HG02642 (cell line): ENCODE results near the gene SMIM36.
"Not testable (repeated sequence)": the region's sequence is repeated elsewhere in the genome, so short reads cannot be mapped to it uniquely, and the experiment has no call there.

Experiments used
- ATAC-seq: cut with Tn5 transposase; IDR thresholded peaks from one replicate; pipeline ENCODE4 v1.9.1; 2021; ENCODE audit warnings: mild to moderate bottlenecking; ENCODE audit not compliant: unreplicated experiment, poor library complexity

SMIM36 gene

DNA sequence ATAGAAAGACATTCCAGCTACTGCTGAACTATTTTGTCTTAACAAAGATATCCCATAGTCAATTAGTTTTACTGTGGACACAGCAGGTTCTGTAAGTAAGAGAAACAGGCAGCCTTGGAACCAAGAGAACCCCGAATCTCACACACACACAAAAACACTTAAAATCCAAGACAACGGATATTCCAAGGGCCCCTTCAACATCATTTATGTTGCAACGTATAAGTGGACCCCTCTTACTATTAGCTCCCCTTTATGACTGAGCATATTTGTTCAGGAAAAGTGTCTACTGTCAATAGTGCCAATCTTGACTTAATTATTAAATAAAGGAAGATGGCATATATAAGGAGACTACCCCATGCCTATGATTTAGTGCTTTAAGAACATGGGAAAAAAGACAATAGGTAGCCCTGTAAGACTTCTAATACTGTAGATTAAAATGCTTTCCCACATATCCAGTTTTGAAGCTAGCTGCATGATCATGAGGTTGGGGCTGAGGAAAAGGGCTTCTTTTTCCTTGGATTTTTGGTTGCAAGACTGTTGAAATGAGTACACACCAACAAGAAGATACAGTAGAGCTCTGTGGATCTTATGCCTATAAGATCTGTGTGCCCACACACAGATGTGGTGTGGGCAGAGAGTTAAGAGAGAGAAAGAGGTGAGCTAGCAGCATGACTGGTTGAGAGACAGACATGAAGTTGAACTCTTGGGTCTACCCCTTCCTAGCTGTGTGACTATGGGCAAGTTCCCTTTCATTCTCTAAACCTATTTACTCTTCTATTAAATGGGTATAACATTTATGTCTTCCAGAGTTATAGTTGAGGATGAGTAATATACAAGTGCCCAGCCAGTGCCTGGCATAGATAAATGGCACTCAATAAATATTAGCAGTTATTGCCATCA is 92.6 kb downstream of the SMIM36 start:
- no peak for ATAC-seq

DNA sequence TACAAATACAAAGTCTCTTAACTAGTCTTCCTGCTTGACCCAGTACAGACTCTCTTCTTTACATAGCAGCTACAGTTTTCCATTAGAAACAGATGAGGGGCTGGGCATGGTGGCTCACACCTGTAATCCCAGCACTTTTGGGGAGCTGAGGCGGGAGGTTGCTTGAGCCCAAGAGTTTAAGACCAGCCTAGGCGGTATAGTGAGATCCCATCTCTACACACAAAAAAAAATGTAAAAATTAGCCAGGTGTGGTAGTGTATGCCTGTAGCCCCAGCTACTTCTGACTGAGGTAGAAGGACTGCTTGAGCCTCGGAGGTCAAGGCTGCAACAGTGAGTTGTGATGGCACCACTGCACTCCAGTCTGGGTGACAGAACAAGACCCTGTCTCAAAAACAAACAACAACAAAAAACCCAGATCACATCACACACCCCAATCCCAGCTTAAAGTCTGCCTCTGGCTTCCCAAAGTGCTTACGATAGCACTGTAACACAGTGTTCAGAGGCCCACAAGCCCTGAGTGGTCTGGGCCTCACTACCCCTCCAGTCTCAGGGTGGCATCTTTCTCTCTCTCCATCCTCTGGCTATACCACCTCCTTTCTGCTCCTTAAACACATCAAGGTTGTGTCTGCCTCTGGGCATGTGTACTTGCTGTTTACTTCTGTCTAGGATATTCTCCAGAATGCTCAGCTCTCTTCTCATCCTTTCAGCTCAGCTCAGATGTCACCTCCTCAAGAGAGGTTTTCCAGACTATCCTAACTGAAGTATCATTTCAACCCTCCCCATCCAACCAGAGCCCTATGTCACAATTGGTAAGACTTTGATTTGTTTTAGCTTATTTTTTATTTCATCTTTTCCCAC is 93.6 kb downstream of the SMIM36 start:
- no peak for ATAC-seq

DNA sequence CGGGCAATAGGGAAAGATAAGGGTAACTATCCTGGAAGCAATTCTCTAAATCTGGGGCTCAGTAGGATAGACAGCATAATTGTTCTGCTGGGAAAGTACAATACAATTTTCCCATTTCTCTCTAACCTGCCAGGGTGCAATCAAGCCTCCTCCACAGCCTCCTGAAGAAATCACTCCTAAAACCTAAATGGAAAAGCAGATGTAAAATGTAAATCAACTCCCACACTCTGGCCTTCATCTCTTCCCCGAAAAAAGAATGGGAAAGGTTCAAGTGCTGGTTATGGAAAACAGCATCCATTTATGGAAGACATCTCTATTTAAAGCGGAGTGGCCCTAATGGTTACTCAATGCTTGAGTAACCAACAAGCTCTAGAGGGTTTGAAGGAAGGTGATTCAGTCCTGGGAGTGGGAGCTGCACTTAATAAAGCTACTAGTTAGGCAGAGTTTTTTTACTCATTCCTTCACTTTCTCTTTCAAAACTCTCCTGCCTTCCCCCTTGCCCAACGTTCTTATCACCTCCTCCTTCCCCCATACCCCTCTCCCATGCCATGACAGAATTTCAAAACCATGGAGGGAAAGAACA is 94.7 kb downstream of the SMIM36 start:
- no peak for ATAC-seq

DNA sequence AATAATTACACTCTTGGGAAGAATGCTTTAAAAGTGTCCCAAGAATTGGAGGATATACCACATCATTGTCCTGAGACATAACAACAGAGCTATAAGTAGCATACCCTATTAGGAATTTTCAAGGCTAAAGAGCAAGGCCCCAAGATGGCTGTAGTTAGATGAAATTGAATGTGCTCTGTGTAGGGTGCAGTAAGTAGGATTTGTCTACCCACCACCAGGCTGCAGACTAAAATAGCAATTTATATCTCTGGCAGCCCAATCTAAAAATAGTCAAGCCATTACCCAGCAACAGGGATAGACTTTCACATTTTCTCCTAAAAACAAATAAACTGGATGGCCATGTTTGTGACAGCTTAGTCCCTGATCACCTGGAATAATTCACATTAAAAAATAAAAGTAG is 95.3 kb downstream of the SMIM36 start:
- ATAC-seq: no peak

DNA sequence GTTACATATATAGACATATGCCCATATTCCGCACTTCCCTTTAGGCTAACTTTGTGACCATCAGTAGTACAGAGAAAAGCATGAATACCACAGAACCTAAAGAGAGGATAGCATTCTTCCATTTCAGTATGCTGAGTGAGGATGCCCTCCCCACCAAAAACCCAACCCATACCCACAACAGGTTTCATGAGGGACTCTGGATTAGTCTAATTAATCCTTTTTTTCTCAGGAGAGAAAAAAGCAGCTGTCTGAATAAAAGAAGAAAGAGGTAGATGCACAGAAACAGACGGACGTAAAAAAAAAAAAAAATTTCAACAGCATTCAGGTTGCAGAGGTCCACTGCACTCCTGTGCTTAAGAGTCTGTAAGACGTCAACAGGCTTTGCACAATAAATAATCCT is 96.3 kb downstream of the SMIM36 start:
- no peak for ATAC-seq

DNA sequence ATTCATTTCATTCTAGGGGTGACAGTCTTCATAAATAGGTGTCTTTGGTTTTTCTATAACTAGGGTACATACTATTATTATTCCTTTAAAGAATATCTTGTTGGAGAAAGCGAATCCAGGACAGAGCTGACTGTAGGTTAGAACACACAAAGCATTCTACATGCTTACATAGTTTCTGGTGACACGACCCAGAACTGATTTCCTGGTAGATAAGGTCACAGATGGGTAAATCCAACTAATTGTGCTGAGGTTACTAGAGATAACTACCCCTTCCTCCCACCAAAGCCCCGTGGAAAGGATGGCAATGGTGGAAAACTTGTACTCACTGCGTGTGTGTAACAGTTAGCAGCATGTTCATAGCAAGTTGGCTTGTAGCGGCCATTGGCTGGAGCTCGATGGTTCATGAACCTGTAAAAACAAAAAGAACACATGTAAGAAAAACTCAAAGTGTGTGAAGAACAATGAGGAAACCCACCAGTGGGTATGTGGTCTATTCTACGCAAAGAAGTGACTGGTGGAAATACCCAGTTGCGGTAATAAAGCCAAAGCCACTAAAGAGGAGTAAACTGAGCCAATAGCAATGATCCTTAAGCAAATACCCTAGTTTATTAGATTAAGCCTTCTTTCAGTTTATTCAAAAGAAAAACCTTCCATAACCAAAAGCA is 97.3 kb downstream of the SMIM36 start:
- ATAC-seq: no peak

DNA sequence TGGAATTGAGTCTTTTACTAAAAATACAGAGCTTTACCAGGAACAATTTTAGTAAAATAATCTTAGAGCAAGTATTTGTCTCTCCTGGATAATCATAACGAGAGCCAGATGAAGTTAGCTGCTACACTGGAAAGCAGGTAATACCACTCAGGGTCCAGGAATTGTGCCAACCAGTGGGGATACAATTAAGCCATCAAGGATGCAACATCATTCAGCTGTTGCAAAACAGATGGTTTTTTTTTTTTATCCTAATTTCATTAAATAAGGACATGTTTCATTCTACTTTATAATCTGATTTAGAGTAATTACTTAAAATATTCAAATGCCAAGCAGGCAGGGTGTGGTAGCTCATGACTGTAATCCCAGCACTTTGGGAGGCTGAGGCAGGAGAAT is 99.8 kb downstream of the SMIM36 start:
- ATAC-seq: no peak

DNA sequence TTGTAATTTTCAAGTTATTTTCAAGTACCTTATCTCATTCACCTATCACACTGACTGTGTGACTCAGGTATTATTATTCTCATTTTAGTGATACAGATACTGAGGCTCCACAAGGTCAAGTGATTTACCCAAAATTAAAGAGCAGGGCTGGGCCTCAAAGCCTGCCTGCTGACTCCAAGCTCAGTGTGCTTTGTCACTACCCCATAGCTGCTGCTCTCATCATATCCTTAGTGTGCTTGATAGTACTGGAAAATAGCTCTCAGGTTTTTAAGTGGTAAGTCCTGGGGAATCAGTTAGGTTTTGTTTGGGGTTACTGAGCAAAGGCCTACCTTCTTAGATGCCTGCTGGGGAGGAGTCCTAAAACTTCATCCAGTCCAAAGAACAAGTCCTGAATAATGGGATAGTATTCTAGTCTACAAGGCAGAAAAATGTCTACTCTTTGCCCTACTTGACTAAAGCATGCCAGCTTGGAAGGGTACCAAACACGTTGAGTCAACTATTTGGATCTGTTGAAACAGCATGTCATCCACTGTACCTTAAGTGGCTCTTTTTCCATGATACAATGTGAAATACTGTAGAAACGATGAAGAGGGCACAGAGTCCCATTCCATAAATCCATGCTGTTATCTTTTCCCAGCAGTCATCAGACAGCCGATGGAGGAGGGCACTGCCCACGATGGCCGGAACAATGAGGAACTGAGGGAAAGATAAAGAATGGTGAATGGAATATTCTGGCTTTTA is 100.4 kb downstream of the SMIM36 start:
- no peak for ATAC-seq

DNA sequence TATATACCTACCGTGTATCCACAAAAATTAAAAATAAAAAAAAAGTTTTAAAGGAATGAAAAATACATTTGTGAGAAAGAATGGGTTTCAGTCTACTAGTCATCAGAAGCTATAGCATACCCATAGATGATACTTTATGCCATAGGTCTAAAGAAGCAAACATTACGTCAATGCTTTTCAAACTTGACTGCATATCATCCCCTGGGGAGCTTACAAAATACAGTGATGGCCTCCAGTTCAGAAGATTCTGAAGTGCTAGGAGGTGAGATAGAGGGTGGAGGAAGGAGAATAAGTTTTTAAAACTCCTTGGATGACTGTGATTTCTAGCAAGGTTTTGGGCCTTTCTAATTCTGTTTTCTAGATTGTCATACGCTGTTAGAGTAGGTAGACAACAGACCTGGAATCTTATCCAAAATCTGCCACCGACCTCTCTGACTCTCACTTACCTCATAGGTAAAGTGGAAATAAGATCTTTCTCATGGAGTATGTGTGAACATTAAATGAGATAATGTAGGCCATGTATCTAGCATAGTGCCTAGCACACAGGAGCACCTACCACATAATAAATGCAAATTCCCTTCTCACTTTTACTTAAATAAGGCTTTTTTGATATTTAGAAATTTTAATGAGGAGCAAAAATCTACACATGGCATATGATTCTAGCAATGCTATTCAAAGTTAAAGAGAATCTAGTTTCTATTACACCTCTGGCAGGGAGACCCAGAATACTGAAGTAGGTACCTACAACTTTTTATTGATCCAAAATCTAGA is 102.0 kb downstream of the SMIM36 start:
- no peak for ATAC-seq

DNA sequence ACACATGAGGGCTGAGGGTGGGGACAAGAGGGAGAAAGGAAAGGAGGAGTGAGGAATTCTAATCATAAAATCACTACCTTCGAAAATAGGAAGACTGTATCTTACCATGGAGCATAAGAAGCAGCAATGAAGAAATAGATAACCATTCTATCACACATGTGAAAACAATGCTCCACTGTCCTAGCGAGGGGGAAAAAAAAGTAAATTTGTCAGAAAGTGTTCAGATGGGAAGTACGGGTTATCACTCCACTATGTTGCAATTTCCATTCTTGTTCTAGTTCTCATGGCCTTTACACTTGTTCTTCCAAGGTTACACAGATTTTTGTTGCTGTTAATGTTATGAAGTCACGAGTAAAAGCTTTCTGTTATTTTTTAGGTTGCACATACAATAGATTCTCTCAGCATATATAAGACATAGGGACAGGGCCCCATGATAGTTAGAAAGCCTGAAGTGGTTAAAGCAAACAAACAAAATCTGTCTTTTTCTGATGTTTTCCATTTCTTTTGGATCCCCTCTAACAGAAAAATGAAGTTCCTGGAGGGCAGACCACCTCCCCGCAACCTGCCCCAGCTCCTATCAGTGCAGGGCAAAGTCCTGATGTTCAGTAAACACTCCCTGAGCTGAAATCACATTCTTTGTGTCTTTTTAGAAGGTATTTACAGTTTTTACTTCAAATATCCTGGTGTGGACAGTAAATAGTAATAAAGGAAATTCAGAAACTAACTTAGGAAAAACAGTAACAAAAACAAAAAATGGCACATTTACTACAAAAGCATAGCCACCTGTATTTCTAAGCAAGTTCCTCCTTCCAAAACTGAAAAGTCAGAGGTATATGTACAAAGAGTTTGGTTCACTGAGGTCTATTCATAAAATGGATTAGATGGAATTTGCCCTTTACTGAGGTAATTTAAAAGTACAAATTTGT is 103.3 kb downstream of the SMIM36 start:
- no peak for ATAC-seq

DNA sequence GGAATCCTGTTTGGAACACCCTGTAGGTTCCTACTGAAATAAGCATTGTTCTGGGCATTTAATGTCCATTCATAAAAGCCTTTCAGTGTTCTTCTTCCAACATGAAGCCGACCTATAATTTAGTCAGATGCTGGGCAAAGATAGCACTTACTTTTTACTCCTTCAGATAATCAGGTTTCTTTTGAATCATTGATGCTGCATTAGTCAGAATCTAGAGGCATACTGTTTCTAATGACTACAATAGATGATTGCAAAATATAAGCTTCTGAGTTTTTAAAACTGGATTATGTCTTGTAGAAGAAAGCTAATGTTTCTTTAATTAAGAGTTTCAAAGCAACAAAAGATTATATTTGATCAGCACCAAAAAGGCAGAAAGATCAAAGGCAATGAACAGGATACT is 105.7 kb downstream of the SMIM36 start:
- no peak for ATAC-seq

DNA sequence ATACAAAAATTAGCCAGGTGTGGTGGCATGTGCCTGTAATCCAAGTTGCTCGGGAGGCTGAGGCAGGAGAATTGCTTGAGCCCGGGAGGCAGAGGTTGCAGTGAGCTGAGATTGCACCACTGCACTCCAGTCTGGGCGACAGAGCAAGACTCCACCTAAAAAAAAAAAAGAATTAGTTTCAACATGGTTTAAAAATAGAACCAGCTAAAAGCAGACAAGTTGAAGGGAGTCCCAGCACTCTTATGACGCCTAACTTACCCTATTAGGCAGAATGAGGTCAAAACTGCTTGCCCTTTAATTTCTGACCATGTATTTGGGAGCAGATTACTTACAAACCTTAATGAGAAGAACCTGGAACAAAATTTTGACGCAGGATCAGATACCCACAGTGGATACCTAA is 107.1 kb downstream of the SMIM36 start:
- ATAC-seq: not testable (repeated sequence)

DNA sequence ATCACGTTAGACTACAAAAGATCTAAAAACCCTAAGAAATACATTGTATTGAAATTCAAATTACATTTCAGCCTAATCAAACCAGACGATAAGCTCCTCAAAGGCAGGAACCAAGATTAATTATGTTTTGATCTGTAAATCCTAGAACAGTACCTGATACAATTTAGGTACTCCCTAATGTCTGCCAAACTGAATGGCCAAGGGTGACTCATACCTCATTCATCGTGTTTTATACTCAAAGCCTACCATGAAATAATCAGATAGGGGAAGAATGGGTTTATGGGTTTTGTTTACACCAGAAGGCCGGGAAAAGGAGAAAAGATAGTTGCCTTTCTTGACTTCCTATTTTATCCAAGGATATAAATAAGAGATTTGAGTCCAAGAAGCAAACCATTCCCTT is 108.9 kb downstream of the SMIM36 start:
- ATAC-seq: no peak
